Measurements from ENCODE around the gene ZNF678.

Gene ZNF678

DNA sequence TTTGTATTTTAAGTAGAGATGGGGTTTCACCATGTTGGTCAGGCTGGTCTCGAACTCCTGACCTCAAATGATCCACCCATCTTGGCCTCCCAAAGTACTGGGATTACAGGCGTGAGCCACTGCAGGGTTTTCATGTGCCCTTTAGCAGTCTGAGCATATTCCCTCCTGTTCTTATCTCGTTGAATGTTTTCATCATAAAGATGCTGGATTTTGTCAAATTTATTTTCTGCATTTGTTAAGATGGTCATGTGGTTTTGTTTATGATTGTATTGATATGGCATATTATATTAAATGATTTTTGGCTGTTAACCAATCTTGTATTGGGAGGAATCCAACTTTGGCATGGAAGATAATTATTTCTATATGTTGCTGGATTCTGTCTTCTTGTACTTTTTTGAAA is 163.0 kb downstream of the ZNF678 start:
- no peak for DNase-seq
